Calu3 (cell line): Measurements from ENCODE around the gene BBIP1. TPM values are rescaled to one million over a fixed set of nuclear protein-coding genes. Genes with fewer than 3 reads are reported as not detected.

Experiments used
- BruUV-seq: library from RNA; stranded (reverse); fragments of 400-500 nt; replicated peaks from 2 replicates; lab custom pipeline; 2021; lab: Mats Ljungman, UMichigan
- CTCF ChIA-PET: fragments of 300-600 bp; sonication (Branson Sonifier 250); formaldehyde crosslinking; loops from one replicate; lab custom pipeline; 2022; ENCODE audit warnings: antibody characterized with exemption; lab: Charles Lee
- DNase-seq: peaks from one replicate; pipeline ENCODE4 v3.0.0; 2022
- H3K27ac Mint-ChIP-seq: one replicate; pipeline ENCODE4 v1.8.0; 2022; ENCODE audit warnings: mixed read lengths; ENCODE audit not compliant: unreplicated experiment
- H3K27me3 Mint-ChIP-seq: one replicate; pipeline ENCODE4 v1.8.0; 2022; ENCODE audit warnings: mixed read lengths; ENCODE audit not compliant: unreplicated experiment
- H3K36me3 Mint-ChIP-seq: one replicate; pipeline ENCODE4 v1.8.0; 2022; ENCODE audit warnings: mild to moderate bottlenecking, moderate library complexity, mixed read lengths; ENCODE audit not compliant: insufficient read depth, unreplicated experiment
- H3K4me1 Mint-ChIP-seq: one replicate; pipeline ENCODE4 v1.8.0; 2022; ENCODE audit warnings: mild to moderate bottlenecking, low read depth, mixed read lengths; ENCODE audit not compliant: unreplicated experiment
- H3K4me3 Mint-ChIP-seq: one replicate; pipeline ENCODE4 v1.8.0; 2022; ENCODE audit warnings: mild to moderate bottlenecking, low read depth, moderate library complexity, mixed read lengths; ENCODE audit not compliant: unreplicated experiment
- H3K9me3 Mint-ChIP-seq: one replicate; pipeline ENCODE4 v1.8.0; 2022; ENCODE audit warnings: low read depth, mixed read lengths; ENCODE audit not compliant: unreplicated experiment
- CTCF ChIP-seq: fragments of 200-600 bp; IDR thresholded peaks from one replicate; pipeline ENCODE4 v1.8.0; 2022; ENCODE audit warnings: antibody characterized with exemption; ENCODE audit not compliant: unreplicated experiment
- intact Hi-C: fragments of 100-400 bp; cut with micrococcal nuclease; formaldehyde crosslinking; loops from one replicate; pipeline ENCODE4 v1.10.0; 2022; ENCODE audit not compliant: unreplicated experiment
- total RNA-seq: library from RNA; stranded (reverse); gene quantifications from 2 replicates; pipeline ENCODE4 v1.2.3, GENCODE V29; 2022

BBIP1 gene
- total RNA-seq, 1 experiment from 2014 or later = 15.8 TPM

- no peaks in the 10 kb centered on the region for H3K9me3 Mint-ChIP-seq
- H3K27ac Mint-ChIP-seq = no peak overlapping the region
- no TSS peak for BruUV-seq
- H3K4me1 Mint-ChIP-seq = peaks cover 5% of the 10 kb centered on the region
- DNase-seq = no peak
- CTCF ChIA-PET = no interaction called here
- intact Hi-C loops = no loop called here
- no peak overlapping the region for H3K4me3 Mint-ChIP-seq
- no peaks in the 10 kb centered on the region for H3K36me3 Mint-ChIP-seq
- TF ChIP-seq CTCF = no peak
- H3K27me3 Mint-ChIP-seq = no peaks in the 10 kb centered on the region
Measured at GRCh38 chr10:110881247-110881646, 37.7 kb downstream of the BBIP1 start.

GRCh38 chr10:110880012-110880411, 39.0 kb downstream of the BBIP1 start:
- CTCF ChIA-PET = no interaction called here
- no TSS peak for BruUV-seq
- Mint-ChIP-seq H3K27ac (no peak overlapping the region), H3K4me3 (no peak overlapping the region), H3K36me3 (no peaks in the 10 kb centered on the region), H3K4me1 (no peaks in the 10 kb centered on the region), H3K9me3 (no peaks in the 10 kb centered on the region), H3K27me3 (no peaks in the 10 kb centered on the region)
- no peak for DNase-seq
- no peak for TF ChIP-seq CTCF
- intact Hi-C loops = no loop called here

- Mint-ChIP-seq H3K36me3 (peaks cover 17% of the 10 kb centered on the region), H3K27ac (no peak overlapping the region), H3K9me3 (no peaks in the 10 kb centered on the region), H3K4me1 (no peaks in the 10 kb centered on the region), H3K4me3 (no peak overlapping the region), H3K27me3 (no peaks in the 10 kb centered on the region)
- no peak for DNase-seq
- no peak for TF ChIP-seq CTCF
- CTCF ChIA-PET = interaction anchor here (0.6 kb wide), 1 partner anchor 116 kb away, joined by 3 read pairs; no protein-coding TSS in a partner anchor
- no TSS peak for BruUV-seq
- intact Hi-C loops = no loop called here
Measured at GRCh38 chr10:110876788-110877187, 42.2 kb downstream of the BBIP1 start.

GRCh38 chr10:110876000-110876399, 43.0 kb downstream of the BBIP1 start:
- no peak for DNase-seq
- Mint-ChIP-seq H3K4me3 (no peak overlapping the region), H3K36me3 (peaks cover 25% of the 10 kb centered on the region), H3K4me1 (peaks cover 7% of the 10 kb centered on the region), H3K27me3 (no peaks in the 10 kb centered on the region), H3K27ac (no peak overlapping the region), H3K9me3 (no peaks in the 10 kb centered on the region)
- no peak for TF ChIP-seq CTCF
- BruUV-seq = no TSS peak
- intact Hi-C loops = no loop called here
- CTCF ChIA-PET = interaction anchor here (0.6 kb wide), 1 partner anchor 115 kb away, joined by 3 read pairs; no protein-coding TSS in a partner anchor
